Urinary bladder (tissue), 4 donors: ENCODE results near the gene AQP1. TPM values are rescaled to one million over a fixed set of nuclear protein-coding genes. Genes with fewer than 3 reads are reported as not detected.
A peak's percentile ranks its signal among the peaks of the same experiment; 100 is the strongest.

ENCODE experiments used
- DNase-seq: peaks from one replicate; pipeline ENCODE4 v3.0.0-alpha.2; 2015; ENCODE audit errors: extremely low spot score
- H3K27ac ChIP-seq: one replicate; pipeline ENCODE4 v1.5.1; 2013; ENCODE audit warnings: low read depth, mild to moderate bottlenecking, moderate library complexity
- H3K36me3 ChIP-seq: one replicate; pipeline ENCODE4 v1.6.1; 2013; ENCODE audit warnings: mild to moderate bottlenecking, moderate library complexity; ENCODE audit not compliant: insufficient read depth
- H3K4me1 ChIP-seq: one replicate; pipeline ENCODE4 v1.6.1; 2013; ENCODE audit warnings: mild to moderate bottlenecking, moderate library complexity; ENCODE audit not compliant: insufficient read depth
- H3K4me3 ChIP-seq: one replicate; pipeline ENCODE4 v1.5.1; 2013; ENCODE audit warnings: low read depth, low read length
- WGBS: extraction: QIAGEN DNeasy Blood & Tissue Kit; methylation state at CpG from one replicate; pipeline ENCODE4 v1.1.7; 2013; 5-methylcytosine and 5-hydroxymethylcytosine counted together
- polyA plus RNA-seq: library from polyadenylated mRNA; stranded (reverse); fragments of 200-250 nt; gene quantifications from one replicate; pipeline ENCODE4 v1.2.3, GENCODE V29; 2013
- total RNA-seq: library from RNA; depleted of rRNA; stranded (reverse); fragments of >200 nt; gene quantifications from one replicate; pipeline ENCODE4 v1.2.3, GENCODE V29; 2014
- donor health status: healthy with polysubstance abuse.
- donor health status: healthy.

AQP1 gene
- total and polyA plus RNA-seq, 2 donors, result 70.9 to 394 TPM

DNA sequence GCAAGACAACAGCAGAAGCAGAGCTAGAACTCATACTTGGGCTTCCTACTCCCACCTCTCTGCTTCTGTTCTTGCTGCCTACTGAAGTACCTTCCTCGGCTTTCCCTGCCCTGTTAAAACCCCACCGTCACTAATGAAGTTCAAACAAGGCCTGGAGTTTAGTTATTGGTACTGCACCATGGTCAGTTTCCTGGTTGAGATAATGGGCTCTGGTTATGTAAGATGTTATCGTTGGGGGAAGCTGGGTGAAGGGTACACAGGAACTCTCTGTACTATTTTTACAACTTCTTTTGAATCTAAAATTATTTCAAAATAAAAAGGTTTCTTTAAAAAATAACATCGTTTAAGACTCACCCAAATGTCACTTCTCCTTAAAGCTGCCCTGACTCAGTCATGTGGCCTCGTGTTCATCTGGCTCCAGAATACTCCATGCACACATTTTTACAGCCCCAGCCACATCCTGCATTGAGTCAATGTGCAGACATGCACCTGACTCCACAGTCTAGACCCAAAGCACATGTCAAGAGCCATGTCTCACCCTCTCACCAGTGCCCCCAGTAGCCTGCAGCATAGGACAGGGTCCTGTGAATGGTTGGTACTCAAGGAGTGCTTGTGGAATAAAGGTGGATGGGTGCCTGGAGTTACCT is 36.9 kb upstream of the AQP1 start:
- WGBS, result 91% methylated on average over 5 of the region's 5 CpGs
- no peaks in the 10 kb centered on the region for H3K4me1 ChIP-seq
- no peak overlapping the region for H3K27ac ChIP-seq
- no peak for DNase-seq
- H3K4me3 ChIP-seq, result no peak overlapping the region
- no peaks in the 10 kb centered on the region for H3K36me3 ChIP-seq

DNA sequence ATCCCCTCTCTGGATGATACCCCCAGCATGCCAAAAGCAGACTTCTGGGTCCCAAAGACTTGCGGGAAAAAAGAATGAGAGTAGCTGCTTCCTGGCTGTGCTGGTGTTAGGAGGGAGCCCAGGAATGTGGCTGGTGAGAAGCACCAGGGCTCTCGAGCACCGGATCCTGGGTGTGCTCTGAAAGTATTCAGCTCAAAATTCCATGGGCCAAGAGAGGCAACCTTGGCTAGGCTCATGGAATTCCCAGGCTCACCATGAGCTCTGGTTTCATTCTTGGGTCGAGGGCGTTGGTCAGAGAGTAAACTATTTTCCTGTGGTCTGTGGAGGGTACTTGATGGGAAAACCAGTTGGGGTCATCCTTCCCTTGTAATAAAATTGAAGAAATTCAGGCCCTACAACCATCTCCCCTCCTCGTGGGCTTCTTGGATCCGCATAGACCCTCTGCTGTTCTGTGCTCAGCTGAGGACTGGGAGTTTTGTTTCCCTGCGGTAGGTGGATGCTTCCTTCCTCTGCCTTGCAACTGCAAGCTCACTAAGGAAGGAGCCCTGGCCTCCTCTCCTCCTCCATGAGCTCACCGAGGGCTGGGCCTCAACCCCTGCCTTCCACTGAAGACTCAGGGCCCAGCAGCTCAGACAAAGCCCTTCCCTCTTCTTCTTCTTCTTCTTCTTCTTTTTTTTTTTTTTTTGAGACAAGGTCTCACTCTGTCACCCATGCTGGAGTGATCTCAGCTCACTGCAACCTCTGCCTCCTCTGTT is 34.5 kb upstream of the AQP1 start:
- Histone ChIP-seq H3K4me1 (no peaks in the 10 kb centered on the region), H3K36me3 (no peaks in the 10 kb centered on the region), H3K27ac (no peak overlapping the region), H3K4me3 (no peak overlapping the region)
- 72% methylated on average over 9 of the region's 9 CpGs for WGBS
- DNase-seq, result no peak

DNA sequence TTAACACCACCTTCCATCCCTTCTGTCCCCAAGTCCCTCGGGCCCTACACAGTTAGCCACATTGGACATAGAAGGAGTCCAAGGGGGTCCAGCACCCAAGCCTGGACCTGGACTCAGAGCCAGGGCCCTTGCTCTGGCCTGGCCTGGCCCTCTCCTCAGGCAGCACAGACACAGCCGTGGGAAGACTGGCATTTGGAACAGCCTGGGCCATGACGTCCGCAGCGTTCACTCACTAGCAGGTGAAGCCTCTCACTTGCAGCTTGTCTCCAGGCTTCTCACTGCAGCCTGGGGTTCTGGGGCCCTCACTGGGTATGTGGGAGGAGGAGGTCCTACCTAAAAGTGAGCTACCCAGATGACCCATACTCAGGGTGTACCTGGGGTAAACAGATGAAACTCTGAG is 33.7 kb upstream of the AQP1 start:
- Histone ChIP-seq H3K36me3 (no peaks in the 10 kb centered on the region), H3K4me3 (no peak overlapping the region), H3K27ac (no peak overlapping the region), H3K4me1 (no peaks in the 10 kb centered on the region)
- no peak for DNase-seq
- WGBS, result 88% methylated on average over 5 of the region's 5 CpGs

DNA sequence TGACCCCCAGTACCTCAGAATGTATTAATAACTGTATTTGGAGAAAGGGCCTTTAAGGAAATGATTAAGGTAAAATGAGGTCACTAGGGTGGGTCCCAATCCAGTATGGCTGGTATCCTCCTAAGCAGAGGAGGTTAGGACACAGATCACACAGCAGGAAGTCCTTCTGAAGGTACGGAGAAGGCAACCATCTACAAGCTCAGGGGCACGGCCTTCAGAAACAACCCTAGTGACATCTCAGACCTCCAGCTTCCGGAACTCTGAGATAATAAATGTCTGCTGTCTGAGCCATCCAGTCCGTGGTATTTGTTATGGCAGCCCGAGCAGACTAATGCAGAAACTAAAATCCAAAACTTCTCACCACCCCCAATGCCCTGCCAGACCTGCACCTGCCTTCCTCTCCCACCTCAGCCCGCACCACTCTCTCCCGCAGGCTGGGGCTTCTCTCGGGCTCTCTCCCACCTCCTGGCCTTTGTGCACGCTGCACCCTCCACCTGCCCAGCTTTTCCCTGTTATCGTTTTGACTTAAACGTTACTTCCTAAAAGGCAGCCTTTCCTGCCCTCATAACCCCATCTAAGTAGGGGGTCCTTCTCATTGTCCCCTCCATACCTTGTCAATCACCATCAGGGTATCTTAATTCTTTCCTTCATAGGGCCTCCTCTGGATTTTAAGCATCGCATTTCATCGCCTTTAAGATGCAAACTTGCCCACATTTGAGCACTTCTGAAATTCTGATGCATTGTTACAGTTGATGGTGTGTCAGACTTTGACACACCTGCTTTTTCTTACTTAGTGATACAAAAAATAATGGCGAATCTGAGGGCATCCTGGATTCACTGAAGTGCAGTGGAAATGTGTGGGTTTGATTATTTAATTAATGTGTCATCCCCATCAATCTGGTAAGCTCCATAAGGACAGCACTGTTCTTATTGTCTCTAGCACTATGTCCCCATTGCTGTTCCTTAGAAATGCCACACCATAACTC is 32.2 kb upstream of the AQP1 start:
- DNase-seq, result no peak
- H3K4me1 ChIP-seq, result no peaks in the 10 kb centered on the region
- H3K27ac ChIP-seq, result no peak overlapping the region
- no peaks in the 10 kb centered on the region for H3K36me3 ChIP-seq
- no peak overlapping the region for H3K4me3 ChIP-seq
- 68% methylated on average over 14 of the region's 14 CpGs for WGBS

DNA sequence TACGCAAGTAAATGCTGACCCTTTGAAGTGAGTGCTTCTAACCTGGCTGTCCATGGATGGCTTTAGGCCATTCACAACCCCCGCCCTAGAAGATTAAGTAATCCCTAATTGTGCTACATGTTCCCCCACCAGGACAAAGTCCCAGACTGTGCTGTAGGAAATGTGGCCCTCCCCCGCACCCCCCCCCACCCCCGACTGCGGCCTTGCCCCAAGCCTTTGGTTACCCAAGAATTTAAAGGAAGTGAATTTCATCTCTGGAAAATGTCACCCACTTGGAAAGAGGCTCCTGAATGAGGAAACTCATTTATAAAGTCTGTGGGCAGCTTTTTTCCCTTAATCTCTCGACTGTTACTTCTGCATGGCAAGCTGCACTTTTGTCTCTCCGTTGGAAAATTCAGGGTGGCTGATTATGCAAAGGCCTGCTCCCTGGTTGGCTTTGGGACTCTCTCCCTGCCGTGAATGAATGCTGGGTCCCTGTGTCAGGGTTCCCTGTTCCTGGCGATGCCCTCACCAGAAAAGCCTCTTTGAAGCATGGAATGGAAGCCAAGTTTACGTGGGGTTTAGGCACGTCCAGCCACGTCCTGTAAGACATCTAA is 31.4 kb upstream of the AQP1 start:
- Histone ChIP-seq H3K36me3 (no peaks in the 10 kb centered on the region), H3K4me1 (no peaks in the 10 kb centered on the region), H3K27ac (no peak overlapping the region), H3K4me3 (no peak overlapping the region)
- WGBS, result 42% methylated on average over 12 of the region's 12 CpGs
- no peak for DNase-seq

DNA sequence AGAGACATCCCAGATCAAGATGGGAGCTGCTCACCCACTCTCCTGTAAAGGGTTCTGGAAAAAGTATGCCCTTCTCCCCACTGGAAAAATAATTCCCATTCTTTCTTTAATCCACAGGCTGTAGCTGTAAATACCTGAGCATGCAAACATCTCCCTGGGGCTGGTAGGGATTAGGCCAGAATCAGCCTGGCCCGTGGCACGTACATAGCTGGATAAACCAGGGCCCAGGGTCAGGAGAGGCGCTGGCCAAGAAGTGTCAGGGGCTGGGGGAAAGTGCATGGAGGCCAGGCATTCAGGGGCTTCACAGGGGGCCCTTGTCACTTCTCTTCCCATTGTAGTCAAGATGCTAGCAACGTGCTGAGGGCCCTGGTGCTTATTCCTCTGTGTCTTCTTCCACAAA is 30.7 kb upstream of the AQP1 start:
- no peaks in the 10 kb centered on the region for H3K36me3 ChIP-seq
- 43% methylated on average over 4 of the region's 4 CpGs for WGBS
- no peak for DNase-seq
- no peak overlapping the region for H3K4me3 ChIP-seq
- H3K4me1 ChIP-seq, result no peaks in the 10 kb centered on the region
- H3K27ac ChIP-seq, result no peak overlapping the region

DNA sequence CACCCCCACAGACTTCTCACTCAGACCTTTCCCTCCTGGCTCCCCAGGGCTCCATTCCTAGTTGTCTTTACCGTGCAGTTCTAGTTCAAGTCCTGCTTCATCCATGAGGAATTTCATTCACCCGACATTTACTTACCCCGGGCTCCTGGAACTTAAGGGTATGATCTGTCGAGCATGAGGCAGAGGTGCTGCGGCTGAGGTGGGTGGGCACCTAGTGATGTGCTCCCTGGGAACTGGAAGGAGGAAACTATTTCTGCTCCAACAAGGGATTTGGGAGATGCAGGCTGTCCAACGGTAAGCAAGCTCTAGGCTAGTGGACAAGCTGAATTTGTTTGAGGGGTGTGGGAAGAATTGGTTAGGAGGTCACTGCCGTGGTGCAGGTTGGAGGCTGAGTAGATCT is 30.2 kb upstream of the AQP1 start:
- Histone ChIP-seq H3K36me3 (no peaks in the 10 kb centered on the region), H3K4me1 (no peaks in the 10 kb centered on the region), H3K27ac (no peak overlapping the region), H3K4me3 (no peak overlapping the region)
- no peak for DNase-seq
- WGBS, result 72% methylated on average over 7 of the region's 7 CpGs

DNA sequence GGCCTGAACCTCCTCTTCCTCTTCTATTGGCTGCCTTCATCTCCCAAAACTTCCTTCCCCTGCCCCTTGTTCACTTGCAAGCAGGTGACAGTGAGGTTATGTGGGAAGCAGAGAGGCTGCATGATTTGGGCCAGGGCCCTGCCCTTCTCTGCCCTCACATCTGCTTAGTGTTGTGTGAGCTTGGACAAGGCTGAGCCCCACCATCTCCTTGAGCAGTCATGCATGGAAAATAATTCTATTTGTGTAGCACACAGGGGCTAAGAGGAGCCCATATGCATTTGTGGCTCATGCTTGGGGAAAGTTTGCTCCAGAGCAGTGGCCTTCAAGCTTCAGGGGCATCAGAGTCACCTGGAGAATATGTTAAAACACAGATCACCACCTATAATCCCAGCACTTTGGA is 26.8 kb upstream of the AQP1 start:
- H3K4me1 ChIP-seq, result no peaks in the 10 kb centered on the region
- no peak overlapping the region for H3K27ac ChIP-seq
- no peak overlapping the region for H3K4me3 ChIP-seq
- DNase-seq, result no peak
- H3K36me3 ChIP-seq, result no peaks in the 10 kb centered on the region

DNA sequence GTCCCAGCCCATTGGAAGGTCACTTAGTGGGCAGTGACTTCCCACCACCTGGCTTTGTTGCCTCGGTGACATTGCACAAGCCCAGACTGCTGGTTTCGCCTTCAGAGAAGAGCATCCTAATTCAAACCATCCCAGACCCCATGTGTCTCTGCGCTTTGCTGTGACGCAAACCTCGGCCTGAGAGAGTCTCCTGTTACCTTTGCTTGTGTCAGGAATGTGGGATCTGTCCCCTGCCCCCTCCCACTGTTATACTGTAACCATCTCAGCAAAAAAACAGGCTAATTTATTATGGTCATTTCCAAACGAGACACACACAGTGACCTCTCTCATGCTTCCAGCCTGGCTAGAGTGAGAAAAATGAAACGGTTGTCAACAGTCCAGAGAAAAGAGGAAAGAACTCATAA is 25.0 kb upstream of the AQP1 start:
- H3K27ac ChIP-seq, result no peak overlapping the region
- WGBS, result 69% methylated on average over 7 of the region's 7 CpGs
- DNase-seq, result no peak

DNA sequence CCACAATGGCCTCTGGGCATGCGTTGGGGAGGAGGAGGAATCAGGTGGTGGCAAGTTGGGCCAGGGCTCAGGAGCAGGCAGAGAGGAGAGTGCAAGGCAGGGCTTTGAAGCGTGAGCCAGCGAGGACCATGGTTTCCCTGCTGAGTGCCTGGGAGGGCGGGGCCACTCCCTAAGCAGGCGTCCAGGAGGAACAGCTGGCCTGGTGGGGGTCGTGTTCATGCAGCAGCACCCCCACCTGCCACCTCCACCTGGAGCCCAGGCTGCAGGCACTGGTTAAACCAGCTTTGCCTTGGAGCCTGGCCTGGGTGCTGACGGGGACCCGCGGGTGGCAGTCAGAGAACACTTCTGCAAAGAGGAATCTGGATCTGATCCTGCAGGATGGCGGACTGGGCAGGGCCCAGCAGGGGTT is 24.2 kb upstream of the AQP1 start:
- Histone ChIP-seq H3K36me3 (no peaks in the 10 kb centered on the region), H3K4me1 (no peaks in the 10 kb centered on the region), H3K27ac (no peak overlapping the region), H3K4me3 (no peak overlapping the region)
- WGBS, result 68% methylated on average over 10 of the region's 10 CpGs
- DNase-seq, result no peak

More for the DNA sequence above, 25.0 kb upstream of the AQP1 start:
- no peaks in the 10 kb centered on the region for H3K36me3 ChIP-seq
- H3K4me1 ChIP-seq, result no peaks in the 10 kb centered on the region
- no peak overlapping the region for H3K4me3 ChIP-seq

DNA sequence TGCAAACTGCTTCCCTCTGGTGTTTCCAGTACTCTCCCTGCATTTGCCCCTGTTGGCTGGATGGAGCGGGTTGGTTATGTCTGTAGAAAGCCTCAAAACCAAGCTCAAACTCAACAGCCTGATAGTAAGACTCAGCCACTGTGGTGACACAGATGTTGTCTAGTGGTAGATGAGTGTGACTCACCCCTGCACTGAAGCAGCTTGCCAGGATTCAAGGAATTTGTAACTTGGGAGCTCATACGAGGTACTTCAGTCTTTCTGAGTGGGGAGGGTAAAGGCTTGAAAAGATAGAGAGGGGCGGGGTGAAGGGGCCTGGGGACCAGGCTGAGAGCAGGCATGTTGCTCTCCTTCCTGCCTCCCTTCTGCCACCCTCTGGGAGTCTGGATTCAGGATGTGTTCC is 22.9 kb upstream of the AQP1 start:
- H3K4me1 ChIP-seq, result no peaks in the 10 kb centered on the region
- no peak for DNase-seq
- no peak overlapping the region for H3K4me3 ChIP-seq
- WGBS, result 35% methylated on average over 3 of the region's 3 CpGs
- no peaks in the 10 kb centered on the region for H3K36me3 ChIP-seq
- H3K27ac ChIP-seq, result no peak overlapping the region

DNA sequence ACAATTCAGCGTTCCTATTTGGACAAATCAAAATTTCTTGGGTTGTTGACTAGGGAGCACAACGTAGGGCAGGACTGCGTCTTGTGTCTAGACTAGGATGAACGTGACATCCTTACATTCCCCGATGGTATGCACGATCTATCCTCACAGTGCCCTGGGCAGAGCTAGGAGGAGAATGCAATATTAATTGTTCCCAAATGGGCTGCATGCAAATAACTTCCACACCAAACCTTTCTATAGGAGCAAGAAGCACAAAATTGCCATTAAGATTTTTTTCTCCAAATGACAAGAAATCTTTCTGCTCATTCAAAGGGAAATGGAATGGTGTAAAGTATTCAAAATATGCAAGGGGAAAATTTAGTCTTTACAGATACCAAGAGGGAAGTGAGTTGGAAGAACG is 21.4 kb upstream of the AQP1 start:
- H3K36me3 ChIP-seq, result no peaks in the 10 kb centered on the region
- H3K4me3 ChIP-seq, result no peak overlapping the region
- no peaks in the 10 kb centered on the region for H3K4me1 ChIP-seq
- DNase-seq, result no peak
- WGBS, result 98% methylated on average over 7 of the region's 7 CpGs
- no peak overlapping the region for H3K27ac ChIP-seq

DNA sequence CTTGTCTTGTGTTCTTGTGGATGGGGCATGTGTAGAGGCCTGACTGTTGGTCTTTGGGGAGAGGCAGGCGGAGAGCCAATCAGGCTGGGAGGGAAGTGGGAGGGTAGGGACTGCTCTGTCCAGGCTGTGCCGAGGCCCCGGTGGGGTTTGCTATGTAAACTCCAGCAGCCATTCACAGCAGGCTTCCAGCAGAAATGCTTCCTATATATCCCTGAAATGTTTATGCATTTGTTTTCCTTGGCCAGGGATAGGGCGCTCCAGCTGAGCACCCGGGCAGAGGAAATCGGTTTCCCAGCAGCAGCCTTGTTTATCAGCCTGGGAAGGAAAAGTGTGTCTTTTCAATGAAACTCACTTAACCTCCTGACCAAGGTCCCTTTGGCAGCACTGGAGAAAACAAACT is 18.3 kb upstream of the AQP1 start:
- H3K4me3 ChIP-seq, result no peak overlapping the region
- no peak overlapping the region for H3K27ac ChIP-seq
- WGBS, result 42% methylated on average over 6 of the region's 6 CpGs
- no peaks in the 10 kb centered on the region for H3K4me1 ChIP-seq
- peak; percentile 49 for DNase-seq
- no peaks in the 10 kb centered on the region for H3K36me3 ChIP-seq
